Fibroblast of the conjunctiva (primary cell): ENCODE data around the gene STK24.
"Not testable (repeated sequence)": the region's sequence is repeated elsewhere in the genome, so short reads cannot be mapped to it uniquely, and the experiment has no call there.

Experiments used
- DNase-seq: peaks from one replicate; pipeline ENCODE4 v3.0.0-alpha.2; 2010; ENCODE audit warnings: low read depth

The STK24 gene

GRCh38 chr13:98576963-98577835 lies at the start of gene STK24:
TSS of gene STK24 (minus strand) at chr13:98577107. CDS start at chr13:98576786, 321 bp downstream.
- DNase-seq = peak; percentile 51

DNA sequence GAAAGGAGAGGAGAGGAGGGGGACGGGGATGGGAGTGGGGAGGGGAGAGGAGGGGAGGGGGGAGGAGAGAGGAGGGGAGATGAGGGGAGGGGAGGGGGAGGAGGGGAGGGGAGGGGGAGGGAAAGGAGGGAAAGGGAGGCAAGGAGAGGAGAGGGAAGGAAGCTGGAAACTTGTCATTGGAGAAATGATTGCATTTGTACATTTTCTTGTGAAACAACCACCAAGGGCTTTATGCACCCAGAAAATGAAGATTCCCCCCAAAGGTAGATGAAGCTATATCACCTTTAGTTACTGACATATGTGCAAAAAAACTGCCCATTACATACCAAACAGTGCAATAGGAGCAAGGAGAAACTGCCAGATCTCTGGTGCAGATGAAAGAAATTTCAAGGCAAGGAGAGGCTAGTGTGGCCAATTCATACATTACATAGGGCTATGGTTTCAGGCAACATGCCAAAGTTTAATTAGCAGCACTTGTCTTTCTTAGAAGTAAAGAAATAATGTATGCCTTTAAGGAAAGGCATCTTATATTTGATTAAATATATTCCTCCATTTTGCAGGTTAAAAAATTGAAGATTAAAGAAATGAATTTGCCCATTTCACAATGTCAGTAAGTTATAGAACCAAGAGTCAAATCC lies 49.5 kb upstream of the STK24 start:
- peak; percentile 1 for DNase-seq

- not testable (repeated sequence) for DNase-seq
These were observed 47.7 kb upstream of the STK24 start for GRCh38 chr13:98624589-98624988.

DNA sequence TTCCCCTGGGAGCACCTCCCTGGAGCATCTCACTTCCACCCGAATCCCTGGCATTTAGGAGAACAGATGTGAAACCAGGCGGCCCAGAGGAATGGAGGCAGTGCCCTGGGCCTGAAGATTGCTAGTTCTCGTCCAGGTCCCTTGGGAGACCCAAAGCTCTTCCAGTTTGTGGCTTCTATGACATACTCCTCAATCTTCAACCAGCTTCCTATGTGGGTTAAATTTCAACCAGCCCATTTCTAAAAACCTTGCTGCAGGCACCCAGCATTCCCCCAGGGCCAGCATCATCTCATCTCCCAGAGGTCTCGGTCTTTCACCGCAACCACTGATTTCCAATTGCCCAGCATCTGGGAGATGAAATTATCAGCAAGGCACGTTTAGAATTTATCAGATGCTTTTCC lies 46.0 kb upstream of the STK24 start:
- no peak for DNase-seq

DNA sequence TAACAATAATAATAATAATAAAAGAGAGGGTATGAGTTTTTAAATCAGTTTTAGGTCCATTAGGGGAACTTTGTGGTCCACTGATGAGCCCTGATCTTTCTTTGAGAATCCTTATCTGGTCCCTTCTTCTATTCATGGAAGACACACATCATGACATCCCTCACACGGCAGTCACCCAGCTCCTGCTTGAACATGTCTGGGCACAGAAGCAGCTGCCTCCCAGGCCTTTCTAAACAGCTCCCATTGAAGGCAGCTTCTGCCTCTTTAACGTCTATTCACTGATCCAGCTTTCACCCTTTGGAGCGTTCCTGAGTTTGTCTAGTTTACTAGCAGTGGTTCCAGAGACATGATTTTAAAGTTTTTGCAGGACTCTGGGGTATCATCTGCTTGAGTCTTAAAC lies 42.6 kb upstream of the STK24 start:
- no peak for DNase-seq

DNA sequence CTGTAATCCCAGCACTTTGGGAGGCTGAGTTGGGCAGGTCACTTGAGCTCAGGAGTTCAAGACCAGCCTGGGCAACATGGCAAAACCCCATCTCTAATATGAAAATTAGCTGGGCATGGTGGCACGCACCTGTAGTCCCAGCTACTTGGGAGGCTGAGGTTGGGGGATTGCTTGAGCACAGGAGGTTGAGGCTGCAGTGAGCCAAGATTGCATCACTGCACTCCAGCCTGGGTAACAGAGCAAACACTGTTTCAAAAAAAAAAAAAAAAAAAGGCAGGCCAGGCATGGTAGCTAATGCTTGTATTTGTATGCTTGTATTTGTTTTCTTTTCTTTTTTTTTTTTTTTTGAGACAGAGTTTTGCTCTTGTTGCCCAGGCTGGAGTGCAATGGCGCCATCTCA lies 38.7 kb upstream of the STK24 start:
- DNase-seq = not testable (repeated sequence)

DNA sequence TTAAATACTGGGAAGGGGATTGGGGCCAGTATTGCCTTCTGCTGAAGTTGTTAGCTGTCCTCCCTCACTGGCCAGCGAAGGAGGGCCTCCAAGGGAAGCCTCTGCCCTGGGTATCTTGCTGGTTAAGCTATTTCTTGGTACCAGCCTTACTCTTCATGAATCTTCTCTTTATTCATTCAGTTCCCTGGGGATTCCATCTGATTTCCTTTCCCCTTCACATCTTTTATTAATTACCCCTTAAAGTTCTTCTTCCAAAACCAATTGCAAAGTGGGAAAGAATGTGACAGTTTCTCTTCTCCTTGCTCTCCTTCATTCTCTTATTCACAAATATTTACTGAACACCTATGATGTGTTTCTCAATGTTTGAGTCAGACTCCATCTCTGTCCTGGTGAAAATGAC lies 36.7 kb upstream of the STK24 start:
- DNase-seq = no peak

DNA sequence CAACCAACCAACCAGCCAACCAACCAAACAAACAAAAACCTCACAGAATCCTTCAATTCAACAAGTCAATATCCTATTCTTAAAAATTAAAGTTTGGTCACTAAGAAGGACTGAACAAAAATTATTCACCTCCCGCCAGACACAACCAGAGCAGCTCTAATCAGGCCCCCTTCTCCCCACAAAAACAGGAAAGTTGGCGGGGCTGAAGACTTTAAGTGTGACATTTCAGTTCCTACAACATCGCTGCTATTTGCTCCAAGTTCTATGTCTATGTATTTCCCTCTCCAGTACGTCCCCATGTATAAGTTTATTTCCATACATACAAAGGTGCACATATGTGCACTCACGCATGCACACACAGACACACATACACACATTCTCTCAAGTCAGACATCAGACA lies 32.8 kb upstream of the STK24 start:
- no peak for DNase-seq

DNA sequence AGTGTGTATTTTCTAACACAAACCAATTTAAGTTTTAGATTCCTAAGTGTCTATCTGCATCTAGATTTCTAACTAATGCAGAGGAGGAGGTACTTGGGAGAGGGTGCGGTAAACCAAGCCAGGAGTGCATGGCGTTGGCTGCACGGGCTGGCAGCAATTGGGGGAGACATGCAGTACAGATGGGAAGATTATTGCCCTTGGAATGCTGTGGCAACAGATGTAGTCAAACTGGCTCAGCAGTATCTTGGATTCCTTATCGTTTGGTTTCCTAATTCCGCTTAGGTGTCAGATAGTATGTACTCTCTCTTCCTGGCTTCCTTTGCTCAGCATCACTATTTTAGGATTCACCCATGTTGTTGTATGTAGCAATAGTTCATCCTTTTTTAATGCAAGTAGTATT lies 29.4 kb upstream of the STK24 start:
- no peak for DNase-seq

DNA sequence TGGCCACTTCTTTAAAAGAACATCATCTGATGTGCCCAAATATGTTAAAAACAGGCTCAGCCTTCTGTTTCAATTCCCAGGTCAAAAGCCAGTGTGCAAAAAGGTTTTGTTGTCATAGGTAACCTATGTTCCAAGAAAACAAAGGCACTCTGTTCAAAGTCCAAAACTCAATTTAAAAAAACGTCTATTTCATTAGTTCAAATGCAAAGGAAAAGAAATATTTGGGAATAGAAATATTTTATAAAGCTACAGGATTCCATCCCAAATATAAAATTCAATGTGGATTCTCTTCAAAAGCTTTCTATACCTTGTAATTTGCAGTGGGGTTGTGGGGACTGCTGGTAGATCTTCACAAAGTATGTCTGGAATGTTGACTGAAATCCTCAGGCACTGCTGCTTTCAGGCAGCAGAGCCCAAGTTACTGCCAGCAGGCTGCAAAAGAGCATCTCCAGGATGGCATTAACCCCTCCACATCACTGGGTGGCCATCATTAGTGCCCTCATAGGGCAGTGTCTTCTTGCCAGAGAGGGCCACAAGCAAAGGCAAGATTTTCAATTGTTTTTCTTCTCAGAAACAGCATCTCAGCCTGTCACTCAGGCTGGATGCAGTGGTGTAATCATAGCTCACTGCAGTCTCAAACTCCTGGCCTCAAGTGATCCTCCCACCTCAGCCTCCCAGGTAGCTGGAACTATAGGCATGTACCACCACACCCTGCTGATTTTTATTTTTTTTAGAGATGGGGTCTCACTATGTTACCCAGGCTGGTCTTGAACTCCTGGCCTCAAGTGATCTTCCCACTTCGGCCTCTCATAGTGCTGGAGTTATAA lies 22.8 kb upstream of the STK24 start:
- no peak for DNase-seq

DNA sequence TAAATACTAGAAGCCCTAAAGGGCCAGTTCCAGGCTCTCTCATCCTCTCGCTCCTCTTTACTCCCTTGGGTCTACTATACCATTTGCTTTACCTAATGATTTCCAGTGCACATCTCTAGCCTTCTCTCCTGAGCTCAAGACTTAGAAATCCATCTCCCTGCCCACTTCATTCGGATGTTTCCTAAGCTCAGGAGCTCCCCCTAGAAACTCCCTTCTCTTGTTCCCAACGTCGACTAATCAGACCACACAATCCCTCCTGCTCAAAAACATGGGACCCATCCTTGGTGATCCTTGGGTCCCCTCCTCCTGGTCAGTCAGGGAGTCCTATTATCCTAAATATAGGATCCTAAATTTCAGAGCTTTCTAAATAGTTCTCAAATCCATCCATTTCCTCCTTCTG lies 21.1 kb upstream of the STK24 start:
- no peak for DNase-seq

DNA sequence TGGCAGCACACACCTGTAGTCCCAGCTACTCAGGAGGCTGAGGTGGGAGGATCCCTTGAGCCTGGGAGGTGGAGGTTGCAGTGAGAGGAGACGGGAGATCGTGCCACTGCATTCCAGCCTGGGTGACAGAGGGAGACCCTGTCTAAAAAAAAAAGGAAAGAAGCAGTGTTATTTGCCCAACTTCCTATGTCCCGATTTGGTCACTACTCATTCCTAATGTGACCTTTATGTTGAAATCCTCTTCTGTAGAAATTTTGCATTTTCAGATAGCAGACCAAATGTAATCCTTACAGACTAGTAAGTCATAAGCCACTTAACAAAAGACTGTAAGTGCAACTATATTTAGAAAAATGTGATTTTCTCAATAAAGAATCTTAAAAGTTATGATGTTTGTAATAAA lies 18.2 kb upstream of the STK24 start:
- DNase-seq = no peak

DNA sequence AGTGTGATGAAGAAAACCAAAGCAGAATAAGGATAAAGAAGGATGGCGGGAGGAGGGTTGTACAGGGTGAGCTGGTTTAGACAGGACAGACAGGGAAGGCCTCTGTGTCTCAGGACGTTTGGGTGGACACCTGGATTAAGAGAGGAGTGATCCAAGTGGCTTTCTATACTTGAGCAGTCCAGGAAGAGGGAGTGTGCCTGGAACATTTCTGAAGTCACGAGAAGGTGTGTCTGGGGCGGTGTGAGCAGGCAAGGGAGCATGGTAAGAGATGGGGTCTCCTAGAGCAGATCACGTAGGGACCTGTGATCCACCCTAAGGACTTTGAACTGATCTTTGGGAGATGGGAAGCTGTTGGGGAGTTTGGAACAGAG lies 15.4 kb upstream of the STK24 start:
- no peak for DNase-seq

DNA sequence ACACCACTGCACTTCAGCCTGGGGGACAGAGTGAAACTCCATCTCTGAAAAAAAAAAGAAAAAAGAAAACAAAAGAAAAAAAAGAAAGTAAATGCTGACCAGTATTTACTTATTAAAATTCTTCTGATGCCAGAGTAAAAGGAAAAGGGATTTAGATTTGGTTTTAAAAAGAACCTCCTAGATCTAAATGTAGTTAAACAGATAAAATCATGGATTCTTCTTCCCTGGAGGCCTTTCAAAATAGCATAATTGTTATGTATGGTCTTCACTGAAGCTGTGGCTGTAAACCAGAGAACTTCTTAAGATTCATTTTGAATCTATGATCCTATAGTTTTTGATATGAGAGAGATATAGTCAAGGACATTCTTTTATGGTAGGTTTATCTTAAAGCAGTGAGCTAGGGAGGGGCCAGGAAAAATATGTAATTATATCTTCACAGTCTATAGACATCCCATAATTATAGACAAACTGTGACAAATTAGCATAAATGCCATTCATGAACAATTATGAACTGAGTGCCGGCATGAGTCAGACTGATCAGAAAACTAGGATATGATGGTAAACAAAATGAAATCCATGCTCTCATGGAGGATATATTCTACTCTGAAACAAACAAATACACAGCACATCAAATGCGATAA lies 14.9 kb upstream of the STK24 start:
- no peak for DNase-seq

GRCh38 chr13:98590471-98590870 lies 13.6 kb upstream of the STK24 start:
- DNase-seq = not testable (repeated sequence)

- DNase-seq = not testable (repeated sequence)
These were observed 12.6 kb upstream of the STK24 start for GRCh38 chr13:98589516-98589915.

DNA sequence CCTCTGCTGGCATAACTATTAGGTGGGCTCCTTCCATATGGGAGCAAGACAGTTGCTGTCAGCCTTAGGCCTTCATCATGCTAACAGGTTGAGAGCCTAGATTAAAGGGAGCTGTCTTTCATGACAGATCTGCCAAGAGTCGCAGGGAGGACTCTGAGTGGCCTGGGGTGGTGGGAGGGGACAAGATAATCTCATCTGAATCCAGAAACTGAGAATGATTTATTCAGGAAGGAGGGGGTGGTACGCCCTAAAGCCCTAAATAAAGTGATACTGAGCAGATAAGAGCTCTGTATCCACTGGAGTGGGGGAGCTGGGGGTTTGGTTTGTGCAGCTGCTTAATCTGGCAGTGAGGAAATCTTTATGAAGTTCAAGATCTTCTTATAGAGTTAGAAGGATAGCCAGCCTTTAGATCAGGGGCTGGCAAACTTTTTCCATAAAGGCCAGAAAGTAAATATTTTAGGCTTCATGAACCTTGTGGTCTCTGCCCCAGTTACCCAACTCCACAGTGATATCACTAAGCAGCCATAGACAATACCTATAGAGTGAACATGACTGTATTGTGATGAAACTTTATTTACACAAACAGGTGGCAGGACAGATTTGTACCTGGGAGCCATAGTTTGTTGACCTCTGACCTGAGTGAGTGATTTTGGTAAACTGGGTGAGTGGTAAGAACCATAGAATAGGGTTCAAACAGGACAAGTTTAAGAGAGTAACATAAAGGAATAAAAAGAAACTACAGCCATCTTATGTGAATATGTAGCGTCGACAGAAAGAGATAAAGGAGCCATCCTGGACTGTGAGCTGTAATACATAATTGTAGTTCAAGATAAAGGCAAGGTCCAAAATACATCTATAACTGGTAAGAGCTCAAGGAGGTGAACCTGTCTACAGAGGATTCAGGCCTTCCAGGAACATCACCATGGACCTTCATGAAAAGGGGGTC lies 9.8 kb upstream of the STK24 start:
- DNase-seq = no peak

- no peak for DNase-seq
These were observed 9.0 kb upstream of the STK24 start for GRCh38 chr13:98585946-98586345.

GRCh38 chr13:98585398-98585754 lies 8.5 kb upstream of the STK24 start:
- no peak for DNase-seq

DNA sequence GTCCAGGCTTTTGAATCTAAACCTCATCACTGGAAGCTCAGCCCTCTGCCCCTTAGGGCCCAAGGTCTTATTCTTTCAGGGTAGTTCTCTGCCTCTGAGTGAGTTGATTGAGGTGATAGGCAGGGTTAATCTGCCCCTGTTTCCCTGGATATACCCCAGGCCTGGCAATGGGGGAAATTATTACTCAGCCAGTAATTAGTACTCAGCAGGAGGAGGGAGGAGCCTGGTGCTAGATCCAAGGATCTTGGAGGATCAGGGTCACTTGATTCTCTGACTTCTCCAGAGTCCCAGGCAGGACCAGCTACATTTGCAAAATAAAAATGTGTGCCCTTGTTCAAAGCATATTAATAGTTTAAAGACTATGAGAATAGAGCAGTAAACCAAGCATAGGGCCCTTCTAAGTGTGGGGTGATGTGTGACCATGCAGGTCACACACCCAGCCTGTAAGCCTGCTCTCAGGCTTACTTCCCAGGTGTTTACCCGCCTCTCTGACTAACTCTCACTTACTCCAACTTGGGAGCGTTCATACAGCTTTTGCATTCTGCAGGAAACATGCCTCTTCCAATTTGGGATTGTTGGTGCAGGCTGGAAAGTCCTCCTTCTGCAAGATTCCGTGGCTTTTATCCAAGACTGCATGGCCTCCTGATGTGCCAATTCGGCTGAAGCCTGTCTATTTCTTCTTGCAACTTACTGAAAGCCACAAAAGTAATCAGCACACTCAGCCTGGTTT lies 7.9 kb upstream of the STK24 start:
- DNase-seq = no peak

DNA sequence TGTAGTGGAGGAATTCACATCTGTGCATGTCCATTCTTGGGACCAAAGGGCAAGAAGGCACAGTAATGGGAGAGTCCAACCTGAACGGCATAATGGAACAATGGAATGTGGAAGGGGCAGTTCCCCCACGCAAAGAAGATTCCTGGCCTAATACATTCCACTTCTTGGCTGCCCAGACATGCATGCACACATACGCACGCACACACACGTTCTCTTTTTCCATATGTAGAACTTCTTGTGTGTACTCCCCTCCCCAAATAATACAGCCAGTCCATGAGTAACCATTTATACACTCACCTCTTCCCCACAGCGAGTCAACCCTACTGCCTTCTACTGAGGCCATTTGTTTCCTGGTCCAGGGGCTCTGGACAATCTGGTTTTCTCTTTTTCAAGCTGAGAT lies 6.0 kb upstream of the STK24 start:
- no peak for DNase-seq
